NCI-H1092 (cell line): ENCODE data around the gene PTPRO.

Source experiments
- DNase-seq: peaks from one replicate; lab custom pipeline; 2025; lab: John Stamatoyannopoulos, UW

The PTPRO gene

GRCh38 chr12:15322164-15323061, at the start of gene PTPRO:
TSS of gene PTPRO (plus strand) at chr12:15322508.
- DNase-seq = peak; percentile 68

DNA sequence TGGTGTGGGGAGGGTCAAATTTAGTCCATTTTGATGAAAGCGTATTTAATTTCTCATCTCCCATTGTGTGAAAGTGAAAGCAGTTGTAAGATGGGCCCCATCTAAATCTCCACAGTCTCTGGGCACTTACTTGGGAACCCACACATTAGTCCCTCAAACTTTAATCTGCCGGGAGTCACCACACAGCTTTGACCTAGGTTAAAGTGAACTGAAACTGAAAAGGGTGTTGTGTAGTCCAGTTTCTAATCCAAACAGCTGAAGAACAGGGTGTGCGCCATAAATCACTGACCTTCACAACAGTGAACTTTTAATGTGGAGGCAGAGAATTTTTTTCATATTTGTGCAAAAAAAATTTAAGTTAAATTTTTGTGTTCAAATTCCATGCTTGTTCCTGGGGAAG, 48.4 kb upstream of the PTPRO start:
- DNase-seq = no peak

DNA sequence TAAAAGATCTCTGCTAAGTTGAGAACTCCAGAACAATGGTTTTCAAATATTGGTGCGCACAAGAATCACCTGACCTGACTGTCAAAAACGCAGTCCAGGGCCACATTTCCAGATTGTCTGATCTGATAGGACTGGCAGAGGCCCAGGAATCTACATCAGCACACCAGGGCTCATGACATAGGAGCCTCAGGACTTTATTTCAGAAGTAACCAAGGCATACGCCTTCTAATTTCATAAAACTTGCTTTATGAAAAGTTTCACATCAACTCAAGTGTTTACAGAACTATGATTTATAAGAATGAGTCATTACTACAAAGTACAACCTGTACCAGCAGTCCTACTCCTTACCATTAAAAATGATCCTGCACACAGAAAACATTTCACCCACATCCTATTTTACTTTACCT, 47.7 kb upstream of the PTPRO start:
- DNase-seq = no peak

GRCh38 chr12:15276088-15276698, 46.1 kb upstream of the PTPRO start:
- peak; percentile 28 for DNase-seq

- DNase-seq = peak; percentile 94
These were observed 43.3 kb upstream of the PTPRO start for GRCh38 chr12:15278816-15279658.

- DNase-seq = no peak
These were observed 41.4 kb upstream of the PTPRO start for GRCh38 chr12:15280930-15281329.

DNA sequence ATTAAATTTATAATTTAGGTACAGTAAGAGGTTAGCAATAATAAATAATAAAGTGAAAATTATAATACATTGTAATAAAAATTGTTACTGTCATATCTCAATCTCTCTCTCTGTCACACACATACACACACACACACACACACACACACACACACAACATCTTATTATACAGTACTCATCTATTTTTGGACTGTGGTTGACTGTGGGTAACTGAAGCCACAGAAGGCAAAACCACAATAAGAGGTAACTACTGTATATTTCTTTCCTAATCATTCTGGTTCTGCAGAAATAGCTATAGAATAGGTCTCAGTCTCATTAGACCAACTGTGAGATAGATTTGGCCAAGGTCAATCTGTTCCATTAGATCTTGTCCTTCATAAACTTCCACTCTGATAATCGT, 33.1 kb upstream of the PTPRO start:
- DNase-seq = no peak

DNA sequence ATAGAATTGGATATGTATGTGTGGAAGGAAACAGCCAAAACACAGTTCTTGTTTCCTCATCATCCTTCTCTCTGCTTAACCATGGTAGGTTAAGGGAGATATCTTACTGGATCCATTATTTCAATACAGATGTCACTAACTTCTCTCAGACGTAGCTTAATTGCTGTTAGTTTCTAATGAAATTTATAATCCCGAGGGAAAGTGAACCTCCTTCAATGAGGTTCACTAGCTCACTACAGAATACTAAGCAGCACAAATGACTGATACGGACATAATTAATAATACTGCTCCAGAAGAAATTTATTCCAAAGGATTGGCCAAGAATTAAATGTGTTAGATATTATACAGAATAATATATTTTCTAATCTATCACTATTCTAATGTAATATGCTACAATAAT, 28.6 kb upstream of the PTPRO start:
- DNase-seq = no peak

DNA sequence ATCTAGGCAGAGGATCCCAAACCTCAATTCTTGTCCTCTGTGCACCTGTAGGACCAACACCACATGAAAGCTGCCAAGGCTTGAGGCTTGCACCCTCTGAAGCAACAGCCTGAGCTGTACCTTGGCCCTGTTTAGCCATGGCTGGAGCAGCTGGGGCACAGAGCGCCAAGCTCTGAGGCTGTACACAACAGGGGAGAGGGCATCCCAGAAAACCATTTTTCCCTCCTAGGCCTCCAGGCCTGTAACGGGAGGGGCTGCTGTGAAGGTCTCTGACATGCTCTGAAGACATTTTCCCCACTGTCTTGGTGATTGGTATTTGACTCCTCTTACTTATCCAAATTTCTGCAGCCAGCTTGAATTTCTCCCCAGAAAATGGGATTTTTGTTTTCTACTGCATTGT, 22.4 kb upstream of the PTPRO start:
- no peak for DNase-seq

GRCh38 chr12:15304296-15304695, 18.0 kb upstream of the PTPRO start:
- DNase-seq = no peak

- no peak for DNase-seq
These were observed 15.7 kb upstream of the PTPRO start for GRCh38 chr12:15306605-15307004.

GRCh38 chr12:15307079-15307478, 15.2 kb upstream of the PTPRO start:
- DNase-seq = no peak

- DNase-seq = peak; percentile 43
These were observed 3.5 kb upstream of the PTPRO start for GRCh38 chr12:15318841-15319240.

DNA sequence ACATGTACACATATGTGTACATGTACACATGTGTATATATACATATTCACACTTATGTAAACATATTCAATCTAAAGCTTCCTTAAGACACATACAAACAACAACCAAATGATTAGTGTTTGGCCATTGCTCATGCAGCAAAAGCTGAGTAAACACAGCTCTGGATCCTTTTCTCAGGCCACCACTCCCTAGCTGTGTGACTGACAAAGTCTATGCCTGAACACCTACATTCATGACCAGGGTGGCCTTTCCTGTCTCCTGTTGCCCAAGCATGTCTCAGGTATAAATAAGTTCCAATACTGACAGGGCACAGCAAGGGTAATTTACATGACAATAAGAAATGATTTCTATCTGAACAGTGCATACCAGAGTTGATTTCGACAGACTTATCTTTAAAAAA, 1.4 kb upstream of the PTPRO start:
- DNase-seq = no peak

GRCh38 chr12:15323480-15323879, 1.2 kb downstream of the PTPRO start:
- no peak for DNase-seq

DNA sequence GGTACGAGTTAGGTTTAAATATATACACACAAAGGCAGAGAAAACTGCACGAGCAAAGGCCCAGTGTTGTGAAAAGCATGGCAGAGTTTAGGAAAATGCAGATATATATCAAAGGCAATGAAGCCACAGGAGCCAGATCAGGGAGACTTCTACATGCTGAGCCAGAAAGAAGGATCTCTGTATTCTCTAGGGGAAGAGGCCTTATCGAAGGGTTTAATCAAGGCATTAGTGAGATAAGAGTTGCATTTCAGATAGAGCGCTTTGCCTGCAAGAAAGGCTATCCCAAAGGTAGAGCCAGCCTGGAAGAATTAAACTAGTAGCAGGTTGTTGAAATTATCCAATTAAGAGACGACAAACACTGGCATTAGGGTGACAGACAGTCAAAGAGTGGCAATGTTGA, 7.6 kb downstream of the PTPRO start:
- no peak for DNase-seq

GRCh38 chr12:15334225-15334624, 11.9 kb downstream of the PTPRO start:
- DNase-seq = no peak

- DNase-seq = no peak
These were observed 13.7 kb downstream of the PTPRO start for GRCh38 chr12:15335959-15336358.

DNA sequence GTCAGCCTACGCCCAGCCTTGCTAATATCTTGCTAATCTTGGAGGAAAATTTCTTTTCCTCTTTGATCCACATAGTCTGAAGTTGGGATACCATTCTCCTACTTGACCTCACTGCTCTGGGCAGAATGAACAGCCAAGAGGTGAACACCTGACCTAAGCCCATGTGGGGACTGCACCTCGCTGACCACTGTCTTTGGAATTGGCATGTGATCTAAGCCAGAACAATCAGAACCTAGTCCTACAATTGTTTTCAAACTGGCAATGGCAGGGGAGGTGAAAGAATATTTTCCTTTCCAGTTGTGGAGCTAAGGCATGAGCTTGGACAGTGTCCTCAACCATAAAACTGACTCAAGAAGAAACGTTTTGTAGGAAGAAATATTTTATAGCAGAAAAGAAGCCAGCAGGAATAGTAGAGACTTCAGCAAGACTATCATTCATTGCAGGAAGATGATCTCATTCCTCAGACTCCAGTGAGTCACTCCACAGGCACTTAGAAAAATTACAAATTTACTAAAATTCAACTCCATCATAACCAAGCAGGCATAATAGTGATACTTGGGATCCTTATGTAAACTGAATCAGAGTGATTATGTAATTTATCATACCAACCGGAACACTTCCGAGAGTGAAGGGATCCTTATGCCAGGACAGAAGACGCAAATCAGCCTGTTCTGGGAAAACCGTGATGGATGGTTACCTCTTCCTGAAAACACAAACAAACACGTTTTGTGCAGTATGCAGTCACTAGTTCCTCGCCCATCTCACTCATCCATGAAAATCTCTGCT, 14.7 kb downstream of the PTPRO start:
- DNase-seq = no peak

- no peak for DNase-seq
These were observed 19.1 kb downstream of the PTPRO start for GRCh38 chr12:15341371-15341770.

DNA sequence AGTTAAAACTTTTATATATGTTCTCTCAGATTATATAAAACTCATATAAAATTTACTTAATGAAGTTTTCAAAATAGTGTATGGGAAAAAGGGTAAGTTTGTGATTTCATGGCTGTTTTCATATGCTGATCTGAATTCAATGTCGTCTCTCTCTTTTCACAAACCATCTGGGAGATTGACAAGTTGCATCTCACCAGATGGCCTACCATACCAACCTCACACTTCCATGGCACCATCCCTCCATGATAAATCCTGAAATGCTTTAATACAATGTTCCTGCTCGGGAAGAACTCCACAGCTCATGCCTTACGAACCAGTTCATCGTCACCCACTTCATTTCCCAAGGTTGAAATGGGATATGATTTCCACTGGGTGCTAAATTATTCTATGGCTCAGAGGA, 22.3 kb downstream of the PTPRO start:
- no peak for DNase-seq

DNA sequence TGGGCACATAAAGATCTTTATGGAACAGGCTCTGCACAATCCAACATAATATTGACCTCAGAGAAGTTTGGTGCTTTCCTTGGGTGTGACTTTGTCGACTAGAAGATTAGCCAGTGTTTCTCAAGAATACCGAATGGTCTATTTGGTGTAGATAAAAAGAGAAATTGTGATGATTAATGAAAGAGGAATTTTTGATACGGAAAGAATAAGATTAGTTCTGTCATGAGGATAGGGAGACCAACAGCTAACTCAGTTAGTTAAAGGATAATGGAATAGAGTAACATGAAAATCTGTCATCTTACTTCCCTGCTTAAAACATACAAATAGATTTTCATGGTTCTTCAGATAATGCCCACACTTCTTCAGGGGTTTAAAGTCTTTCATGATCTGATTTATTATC, 24.2 kb downstream of the PTPRO start:
- DNase-seq = no peak
